Measurements from ENCODE around the gene BICD2.

Gene BICD2

GRCh38 chr9:92726348-92726747 is 38.3 kb downstream of the BICD2 start:
- no peak for DNase-seq

GRCh38 chr9:92725766-92726165 is 38.9 kb downstream of the BICD2 start:
- DNase-seq, result no peak

GRCh38 chr9:92725266-92725545 is 39.4 kb downstream of the BICD2 start:
- DNase-seq, result no peak

GRCh38 chr9:92724528-92725265 is 39.9 kb downstream of the BICD2 start:
- no peak for DNase-seq

DNA sequence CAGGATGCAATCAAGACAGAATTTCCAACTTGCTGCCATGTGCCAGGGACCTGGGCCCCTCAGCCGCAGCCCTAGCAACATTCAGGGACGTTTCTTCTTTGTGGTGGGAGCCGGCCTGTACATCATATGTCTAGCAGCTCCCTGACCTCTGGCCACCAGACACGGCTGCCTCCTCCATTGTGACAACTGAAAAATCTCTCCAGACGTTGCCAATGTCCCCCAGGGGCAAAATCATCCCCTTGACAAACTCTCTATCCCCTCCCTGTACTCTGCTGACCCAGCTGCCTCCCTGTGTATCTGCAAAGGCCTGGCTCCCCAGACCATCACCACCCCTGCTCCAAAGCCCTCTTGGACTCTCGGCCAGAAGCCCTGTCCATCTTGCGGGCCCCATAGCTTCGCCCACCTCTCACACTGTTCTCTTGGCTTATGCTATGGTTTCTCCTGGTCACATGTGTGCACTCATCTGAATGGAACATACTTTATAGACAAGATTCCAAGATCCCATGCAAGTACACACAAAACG is 40.8 kb downstream of the BICD2 start:
- DNase-seq, result no peak

DNA sequence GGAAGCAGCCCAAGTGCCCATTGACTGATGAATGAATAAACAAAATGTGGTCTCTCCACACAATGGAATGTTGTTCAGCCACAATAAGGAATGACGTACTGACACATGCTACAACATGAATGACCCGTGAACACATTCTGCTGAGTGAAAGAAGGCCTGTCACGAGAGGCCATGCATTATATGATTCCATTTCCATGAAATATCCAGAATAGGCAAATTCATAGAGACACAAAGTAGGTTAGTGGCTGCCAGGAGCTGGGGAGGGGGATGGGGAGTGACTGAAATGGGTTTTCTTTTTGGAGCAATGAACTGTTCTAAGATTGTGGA is 41.4 kb downstream of the BICD2 start:
- no peak for DNase-seq

DNA sequence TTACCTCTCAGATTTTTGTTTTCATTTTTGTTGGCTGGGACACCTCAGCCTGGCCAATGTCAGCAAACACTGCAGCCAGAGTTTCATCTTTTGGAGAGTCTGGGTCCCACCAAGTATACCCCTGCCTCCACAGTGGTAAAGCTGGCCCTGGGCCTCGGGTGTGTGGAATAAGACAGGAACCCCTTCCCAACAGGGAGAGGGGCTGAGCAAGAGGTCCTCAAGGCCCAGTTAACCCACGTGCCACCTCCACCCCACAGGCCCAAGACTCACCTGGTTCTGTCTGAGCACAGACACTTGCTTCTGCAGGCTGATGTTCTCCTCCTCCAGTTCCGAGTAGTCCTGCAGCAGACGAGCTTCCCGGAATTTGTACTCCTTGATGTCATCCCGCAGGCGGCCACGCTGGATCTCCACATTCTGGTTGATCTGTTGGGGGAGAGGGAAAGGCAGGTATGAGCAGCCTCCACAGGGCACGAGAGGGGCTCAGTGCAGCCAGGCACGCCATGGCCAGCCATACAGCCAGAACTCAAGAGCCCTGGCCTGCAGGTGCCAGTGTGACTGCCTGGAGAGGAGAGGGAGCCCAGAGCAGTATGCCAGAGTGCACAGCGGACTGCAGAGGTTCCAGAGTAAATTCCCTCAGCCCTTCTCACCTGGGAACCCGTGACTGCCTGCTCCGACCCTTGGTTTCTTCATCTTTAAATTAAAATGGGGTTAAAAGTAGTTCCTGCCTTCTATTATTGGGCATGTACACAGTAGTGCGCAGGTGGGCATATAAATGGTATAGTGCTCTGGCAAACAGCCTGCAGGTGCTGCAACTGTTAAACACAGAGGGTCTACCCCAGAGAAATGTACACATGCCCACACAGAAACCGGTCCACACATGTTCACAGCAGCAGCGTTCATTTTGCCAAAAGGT is 42.0 kb downstream of the BICD2 start:
- DNase-seq, result no peak

- no peak for DNase-seq
Measured at GRCh38 chr9:92721548-92721947, 43.1 kb downstream of the BICD2 start.

DNA sequence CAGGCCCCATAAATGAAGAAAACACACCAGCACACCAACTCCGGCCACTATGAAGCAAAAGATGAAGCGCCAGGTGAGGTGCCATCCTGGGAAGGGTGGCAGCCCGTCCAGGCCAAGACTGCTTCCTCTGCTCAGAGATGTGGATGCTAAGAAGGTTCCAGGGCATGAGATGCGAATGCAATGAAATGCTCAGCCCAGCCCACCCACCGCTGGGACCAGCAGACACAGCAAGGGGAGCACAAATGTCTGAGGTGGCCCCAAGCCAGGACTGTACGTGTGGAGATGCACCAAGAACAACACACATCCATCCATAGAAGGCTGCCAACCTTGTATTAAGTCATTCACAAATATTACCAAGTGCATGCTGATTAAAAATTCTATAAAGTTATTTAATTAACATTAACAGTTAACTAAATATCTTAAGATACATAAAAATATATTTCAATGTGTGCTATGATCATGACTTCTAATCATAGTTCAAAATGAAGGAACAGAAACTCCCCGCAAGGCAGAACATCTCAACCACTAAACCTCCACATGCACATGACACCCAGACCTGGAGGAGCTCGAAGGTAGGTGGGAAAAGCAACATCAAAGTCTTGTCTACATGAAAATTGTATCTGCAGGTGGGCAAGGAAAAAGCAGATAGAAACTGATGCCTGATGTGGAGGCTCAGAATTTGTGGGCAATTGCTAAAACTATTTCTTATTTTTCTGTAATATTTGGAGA is 43.7 kb downstream of the BICD2 start:
- no peak for DNase-seq

DNA sequence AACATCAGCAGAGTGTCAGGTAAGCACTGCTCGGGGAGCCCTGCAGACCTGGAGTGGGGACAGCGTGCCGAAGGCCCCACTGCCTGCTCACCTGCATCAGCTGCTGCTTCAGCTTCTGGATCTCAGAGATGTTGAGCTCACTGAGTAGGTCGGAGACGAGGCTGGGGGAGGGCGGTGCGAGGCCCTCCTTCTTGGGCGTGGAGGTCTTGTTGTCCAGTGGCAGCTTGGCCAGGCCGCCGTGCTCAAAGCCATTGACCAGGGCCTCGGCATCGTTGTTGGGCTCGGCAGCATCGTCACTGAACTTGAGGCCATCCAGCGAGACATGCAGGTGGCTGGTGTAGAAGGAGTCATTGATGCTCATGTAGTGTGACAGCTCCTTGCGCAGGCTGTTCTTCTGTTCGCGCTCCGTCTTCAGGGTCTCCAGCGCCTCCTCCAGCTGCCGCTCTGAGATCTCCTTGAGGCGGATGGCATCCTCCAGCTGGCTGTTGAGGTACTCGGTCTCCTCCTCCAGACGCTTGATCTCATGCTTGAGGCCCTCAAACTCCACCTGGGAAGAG is 44.3 kb downstream of the BICD2 start:
- no peak for DNase-seq

- no peak for DNase-seq
Measured at GRCh38 chr9:92719028-92719647, 45.5 kb downstream of the BICD2 start.

- no peak for DNase-seq
Measured at GRCh38 chr9:92718086-92719001, 46.3 kb downstream of the BICD2 start.

- DNase-seq, result no peak
Measured at GRCh38 chr9:92717201-92718085, 47.2 kb downstream of the BICD2 start.

DNA sequence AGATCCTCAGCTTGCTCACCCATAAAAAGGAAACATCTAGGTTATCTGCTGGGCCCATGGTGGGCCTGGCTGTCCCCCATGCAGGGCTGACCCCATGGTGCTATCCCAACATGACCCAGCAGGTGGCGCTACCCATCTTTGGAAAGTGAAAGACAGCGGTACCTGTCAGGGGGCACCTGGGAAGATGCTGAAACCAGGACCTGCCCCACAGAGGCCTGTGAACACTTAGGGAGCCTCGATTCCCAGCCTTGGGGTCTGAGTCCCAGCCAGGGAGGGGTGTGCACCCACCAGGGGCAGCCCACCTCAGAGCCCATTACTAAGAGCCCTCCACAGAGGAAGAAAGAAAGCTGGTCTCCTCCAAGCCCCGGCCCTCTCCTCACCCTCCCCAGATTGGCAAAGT is 48.1 kb downstream of the BICD2 start:
- peak; percentile 89 for DNase-seq

- no peak for DNase-seq
Measured at GRCh38 chr9:92715488-92716231, 49.0 kb downstream of the BICD2 start.

- DNase-seq, result no peak
Measured at GRCh38 chr9:92714787-92715487, 49.7 kb downstream of the BICD2 start.

- no peak for DNase-seq
Measured at GRCh38 chr9:92714016-92714415, 50.6 kb downstream of the BICD2 start.

GRCh38 chr9:92713528-92713927 is 51.1 kb downstream of the BICD2 start:
- DNase-seq, result no peak

DNA sequence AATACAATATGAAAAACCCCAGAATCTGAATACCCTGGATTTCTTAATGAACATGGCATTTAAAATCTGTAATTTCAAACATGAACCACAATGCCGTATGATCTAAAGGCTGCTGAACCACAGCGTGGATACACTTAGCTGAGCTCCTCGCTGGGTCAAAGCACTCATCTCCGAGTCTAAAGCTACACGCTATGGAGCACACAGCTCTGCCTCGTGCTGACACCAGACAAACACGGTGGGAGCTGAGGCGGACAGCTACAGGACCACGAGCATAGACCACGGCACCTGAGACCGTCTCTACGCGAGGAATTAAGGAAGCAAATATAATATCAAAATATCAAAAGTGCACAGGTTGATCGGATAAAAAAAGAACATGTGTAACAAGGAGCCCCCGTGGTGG is 51.9 kb downstream of the BICD2 start:
- no peak for DNase-seq

Data from activated CD4-positive, alpha-beta T cell treated with anti-CD3 and anti-CD28 coated beads for 48 hours (primary cell).